H1 (cell line): ENCODE measurements around the gene APOBR. TPM values are rescaled to one million over a fixed set of nuclear protein-coding genes. Genes with fewer than 3 reads are reported as not detected.

Experiments used
- CHD7 ChIP-seq: fragments of 300-600 bp; sonication (generic); IDR thresholded peaks from 2 replicates; pipeline ENCODE4 v1.7.1; 2012; ENCODE audit warnings: low read length, moderate library complexity, mild to moderate bottlenecking, inconsistent platforms; ENCODE audit not compliant: insufficient replicate concordance
- KDM4A ChIP-seq: IDR thresholded peaks from one replicate; pipeline ENCODE4 v1.7.1; 2012; ENCODE audit warnings: low read depth, mild to moderate bottlenecking, moderate library complexity, low read length, inconsistent platforms; ENCODE audit not compliant: severe bottlenecking
- SUZ12 ChIP-seq: fragments of 200-600 bp; sonication (generic); IDR thresholded peaks from 2 replicates; pipeline ENCODE4 v1.6.1; 2012; ENCODE audit warnings: mild to moderate bottlenecking, inconsistent platforms, low read length, moderate library complexity, mixed read lengths
- polyA plus RNA-seq, 7 experiments: library from polyadenylated mRNA; depleted of rRNA in 3 of 7; stranded (reverse) in 5 of 7; unstranded in 2 of 7; fragments of >200 nt in 5 of 7; fragments of 200-250 nt in 2 of 7; gene quantifications; 1 replicate in 5 of 7; 2 replicates in 1 of 7; 4 replicates in 1 of 7; pipeline versions ENCODE4 v1.2.1 to v1.2.3, GENCODE V29; 2011 to 2013; ENCODE audit warnings: missing spikeins in 2 of 7, mixed read lengths in 2 of 7
- total RNA-seq: library from RNA; stranded (reverse); fragmentation: NEBNext Ultra II Directional; extraction: Animal tissue kit (Norgen Biotek cat#: 25700); gene quantifications from 2 replicates; pipeline ENCODE4 v1.2.1, GENCODE V29; 2021

The APOBR gene
- total and polyA plus RNA-seq, 2 of the 8 experiments (the other 6 are each of a cell fraction or from before 2014, with no cell fraction given): not detected

- TF ChIP-seq CHD7: no peak
- no peak for TF ChIP-seq KDM4A
- no peak for TF ChIP-seq SUZ12
- TF ChIP-seq, all 59 proteins: peak for 0
Measured at GRCh38 chr16:28473714-28474265, 20.7 kb upstream of the APOBR start (continued).
